ENCODE results near the gene JUP. TPM values are rescaled to one million over a fixed set of nuclear protein-coding genes. Genes with fewer than 3 reads are reported as not detected.

The JUP gene
- total RNA-seq, 1 experiment from 2014 or later, result 352 TPM

GRCh38 chr17:41735744-41736143 is 50.8 kb downstream of the JUP start:
- no peak for TF ChIP-seq CTCF (IDR thresholded peaks at IDR 0.05)
- no peak for TF ChIP-seq TCF7L2 (IDR thresholded peaks at IDR 0.05; ENCODE audit: low read depth, low read length)
- TF ChIP-seq SIN3A (IDR thresholded peaks at IDR 0.05; ENCODE audit: borderline replicate concordance, insufficient read depth, low read depth, low read length), result no peak
- no peak for TF ChIP-seq POLR2AphosphoS5 (IDR thresholded peaks at IDR 0.05; ENCODE audit: low read depth, low read length)
- no peak for TF ChIP-seq REST (IDR thresholded peaks at IDR 0.05; ENCODE audit: insufficient read depth in 1 of 2, low read depth in 2 of 2, low read length in 1 of 2)
- in situ Hi-C loops (cut with HindIII; ENCODE audit: low pct_unique_long_range_greater_than_20kb, low sequenced_read_pairs) (no loop called here), intact Hi-C loops (cut with micrococcal nuclease; ENCODE audit: unreplicated experiment) (no loop called here)
- ChIA-PET POLR2A (interaction anchor here (0.5 kb wide), 1 partner anchor 302 kb away, joined by 3 read pairs; no protein-coding TSS in a partner anchor), CTCF (interaction anchor here (0.9 kb wide), 1 partner anchor 43 kb away, joined by 3 read pairs; no protein-coding TSS in a partner anchor)
- BruUV-seq (replicated peaks), result no TSS peak
- no peaks in the 10 kb centered on the region for H3K9me3 ChIP-seq (ENCODE audit: control insufficient read depth, insufficient read depth, low read depth, low read length)
- H3K4me3 ChIP-seq (ENCODE audit: low read depth in 2 of 2, low read length in 2 of 2), result no peak overlapping the region
- DNase-seq (ENCODE audit: low read depth, low spot score) (no peak), ATAC-seq (no peak)
- peaks cover 20% of the 10 kb centered on the region for H3K4me1 ChIP-seq (ENCODE audit: control insufficient read depth, insufficient read depth, low read length)
- no peak overlapping the region for H3K27ac ChIP-seq (ENCODE audit: low read length)
- no peaks in the 10 kb centered on the region for H3K36me3 ChIP-seq (ENCODE audit: control insufficient read depth, insufficient read depth, low read length)
- no peaks in the 10 kb centered on the region for H3K27me3 ChIP-seq (ENCODE audit: control insufficient read depth, insufficient read depth, low read length)

- ChIA-PET CTCF (no interaction called here), POLR2A (interaction anchor here (0.7 to 0.8 kb wide), 2 partner anchors 46 to 51 kb away, joined by 3 to 11 read pairs; no protein-coding TSS in a partner anchor)
- DNase-seq (ENCODE audit: low read depth, low spot score), result no peak
- intact Hi-C loops (cut with micrococcal nuclease; ENCODE audit: unreplicated experiment) (no loop called here), in situ Hi-C loops (cut with HindIII; ENCODE audit: low pct_unique_long_range_greater_than_20kb, low sequenced_read_pairs) (no loop called here)
- Histone ChIP-seq H3K4me1 (ENCODE audit: control insufficient read depth, insufficient read depth, low read length) (peaks cover 18% of the 10 kb centered on the region), H3K36me3 (ENCODE audit: control insufficient read depth, insufficient read depth, low read length) (no peaks in the 10 kb centered on the region), H3K9me3 (ENCODE audit: control insufficient read depth, insufficient read depth, low read depth, low read length) (no peaks in the 10 kb centered on the region), H3K27ac (ENCODE audit: low read length) (peak overlapping the region; percentile 76), H3K27me3 (ENCODE audit: control insufficient read depth, insufficient read depth, low read length) (no peaks in the 10 kb centered on the region), H3K4me3 (ENCODE audit: low read depth in 2 of 2, low read length in 2 of 2) (peak overlapping the region; percentile 58 to 64)
- BruUV-seq (replicated peaks), result no TSS peak
- TF ChIP-seq TCF7L2 (IDR thresholded peaks at IDR 0.05; ENCODE audit: low read depth, low read length), result no peak
- TF ChIP-seq CTCF (IDR thresholded peaks at IDR 0.05), result no peak
- TF ChIP-seq REST (IDR thresholded peaks at IDR 0.05; ENCODE audit: insufficient read depth in 1 of 2, low read depth in 2 of 2, low read length in 1 of 2), result no peak
- TF ChIP-seq POLR2AphosphoS5 (IDR thresholded peaks at IDR 0.05; ENCODE audit: low read depth, low read length), result no peak
- TF ChIP-seq SIN3A (IDR thresholded peaks at IDR 0.05; ENCODE audit: borderline replicate concordance, insufficient read depth, low read depth, low read length), result no peak
- peak; percentile 48 for ATAC-seq
These were observed 51.6 kb downstream of the JUP start for GRCh38 chr17:41734949-41735313.
